ENCODE results near the gene TAF4. TPM values are rescaled to one million over a fixed set of nuclear protein-coding genes. Genes with fewer than 3 reads are reported as not detected.

TAF4 gene
- total and polyA plus RNA-seq, 4 experiments from 2014 or later, result 0.54 to 33.1 (median 17.5) TPM

GRCh38 chr20:62052842-62053464 lies 12.7 kb downstream of the TAF4 start:
- peaks cover 29 to 77% (median 38%) of the 10 kb centered on the region in 4 donors for H3K4me1 Mint-ChIP-seq
- no peak for DNase-seq
- intact Hi-C loops (cut with micrococcal nuclease), result no loop called here

GRCh38 chr20:62052336-62052841 lies 13.3 kb downstream of the TAF4 start:
- Mint-ChIP-seq H3K4me1 (peaks cover 28 to 80% (median 41%) of the 10 kb centered on the region in 4 donors), H3K27me3 (no peaks in the 10 kb centered on the region), H3K4me3 (peak overlapping the region in 2 of 8 donors; percentile 19 to 26), H3K27ac (peak overlapping the region in 1 of 7 donors; percentile 61), H3K9me3 (peaks cover 0 to 2% (median 0%) of the 10 kb centered on the region in 8 donors), H3K36me3 (peaks cover 0 to 14% of the 10 kb centered on the region in 2 donors)
- CTCF ChIA-PET (ENCODE audit: partially characterized antibody), result no interaction called here
- POLR2A ChIA-PET (ENCODE audit: partially characterized antibody), result no interaction called here
- Histone ChIP-seq H3K9me3 (ENCODE audit: control insufficient read depth in 1 of 2, low read length in 2 of 2) (no peaks in the 10 kb centered on the region), H3K4me1 (ENCODE audit: insufficient read depth, low read length) (no peaks in the 10 kb centered on the region), H3K4me3 (ENCODE audit: low read length in 2 of 2) (no peak overlapping the region), H3K27me3 (ENCODE audit: insufficient read depth, low read length) (no peaks in the 10 kb centered on the region), H3K27ac (ENCODE audit: low read depth, low read length) (no peak overlapping the region), H3K36me3 (ENCODE audit: insufficient read depth, low read length) (no peaks in the 10 kb centered on the region)
- DNase-seq, result no peak
- intact Hi-C loops (cut with micrococcal nuclease), result no loop called here

More at GRCh38 chr20:62052842-62053464, 12.7 kb downstream of the TAF4 start:
- peak overlapping the region in 1 of 8 donors; percentile 32 for H3K4me3 Mint-ChIP-seq
- Histone ChIP-seq H3K4me3 (ENCODE audit: low read length in 2 of 2) (no peak overlapping the region), H3K36me3 (ENCODE audit: insufficient read depth, low read length) (no peaks in the 10 kb centered on the region), H3K4me1 (ENCODE audit: insufficient read depth, low read length) (no peaks in the 10 kb centered on the region), H3K9me3 (ENCODE audit: control insufficient read depth in 1 of 2, low read length in 2 of 2) (no peaks in the 10 kb centered on the region), H3K27ac (ENCODE audit: low read depth, low read length) (no peak overlapping the region), H3K27me3 (ENCODE audit: insufficient read depth, low read length) (no peaks in the 10 kb centered on the region)
- ChIA-PET CTCF (ENCODE audit: partially characterized antibody) (no interaction called here), POLR2A (ENCODE audit: partially characterized antibody) (no interaction called here)
- peaks cover 0 to 14% of the 10 kb centered on the region in 2 donors for H3K36me3 Mint-ChIP-seq
- H3K27ac Mint-ChIP-seq, result peak overlapping the region in 1 of 7 donors; percentile 24
- H3K9me3 Mint-ChIP-seq, result peaks cover 0 to 2% (median 0%) of the 10 kb centered on the region in 8 donors
- no peaks in the 10 kb centered on the region for H3K27me3 Mint-ChIP-seq

- Histone ChIP-seq H3K4me1 (ENCODE audit: insufficient read depth, low read length) (no peaks in the 10 kb centered on the region), H3K9me3 (ENCODE audit: control insufficient read depth in 1 of 2, low read length in 2 of 2) (no peaks in the 10 kb centered on the region), H3K36me3 (ENCODE audit: insufficient read depth, low read length) (no peaks in the 10 kb centered on the region), H3K27ac (ENCODE audit: low read depth, low read length) (no peak overlapping the region), H3K4me3 (ENCODE audit: low read length in 2 of 2) (no peak overlapping the region), H3K27me3 (ENCODE audit: insufficient read depth, low read length) (no peaks in the 10 kb centered on the region)
- ChIA-PET POLR2A (ENCODE audit: partially characterized antibody) (no interaction called here), CTCF (ENCODE audit: partially characterized antibody) (no interaction called here)
- peaks cover 4 to 14% of the 10 kb centered on the region in 2 donors for H3K36me3 Mint-ChIP-seq
- no peaks in the 10 kb centered on the region for H3K27me3 Mint-ChIP-seq
- no peak for DNase-seq
- peaks cover 32 to 80% (median 45%) of the 10 kb centered on the region in 4 donors for H3K4me1 Mint-ChIP-seq
- intact Hi-C loops (cut with micrococcal nuclease), result no loop called here
- no peak overlapping the region for H3K4me3 Mint-ChIP-seq
- H3K27ac Mint-ChIP-seq, result peak overlapping the region in 2 of 7 donors; percentile 36 to 43
- peaks cover 0 to 2% (median 0%) of the 10 kb centered on the region in 8 donors for H3K9me3 Mint-ChIP-seq
These were observed 14.0 kb downstream of the TAF4 start for GRCh38 chr20:62051546-62052255.

- intact Hi-C loops (cut with micrococcal nuclease), result no loop called here
- peak overlapping the region in 2 of 7 donors; percentile 36 to 43 for H3K27ac Mint-ChIP-seq
- no peak overlapping the region for H3K27ac ChIP-seq (ENCODE audit: low read depth, low read length)
- no peak overlapping the region for H3K4me3 Mint-ChIP-seq
- no peaks in the 10 kb centered on the region for H3K4me1 ChIP-seq (ENCODE audit: insufficient read depth, low read length)
- H3K27me3 ChIP-seq (ENCODE audit: insufficient read depth, low read length), result no peaks in the 10 kb centered on the region
- no peaks in the 10 kb centered on the region for H3K27me3 Mint-ChIP-seq
- no peak for DNase-seq
- H3K36me3 ChIP-seq (ENCODE audit: insufficient read depth, low read length), result no peaks in the 10 kb centered on the region
- ChIA-PET POLR2A (ENCODE audit: partially characterized antibody) (no interaction called here), CTCF (ENCODE audit: partially characterized antibody) (no interaction called here)
- no peaks in the 10 kb centered on the region for H3K9me3 ChIP-seq (ENCODE audit: control insufficient read depth in 1 of 2, low read length in 2 of 2)
- peaks cover 0 to 2% (median 0%) of the 10 kb centered on the region in 8 donors for H3K9me3 Mint-ChIP-seq
- peaks cover 30 to 80% (median 43%) of the 10 kb centered on the region in 4 donors for H3K4me1 Mint-ChIP-seq
- peaks cover 4 to 14% of the 10 kb centered on the region in 2 donors for H3K36me3 Mint-ChIP-seq
- H3K4me3 ChIP-seq (ENCODE audit: low read length in 2 of 2), result no peak overlapping the region
These were observed 14.5 kb downstream of the TAF4 start for GRCh38 chr20:62051144-62051543.

- intact Hi-C loops (cut with micrococcal nuclease), result no loop called here
- Mint-ChIP-seq H3K4me1 (peaks cover 26 to 80% (median 41%) of the 10 kb centered on the region in 4 donors), H3K27ac (peak overlapping the region in 5 of 7 donors; percentile 50 to 88 (median 79)), H3K27me3 (no peaks in the 10 kb centered on the region), H3K36me3 (peaks cover 4 to 14% of the 10 kb centered on the region in 2 donors), H3K4me3 (peak overlapping the region in 1 of 8 donors; percentile 26), H3K9me3 (peaks cover 0 to 2% (median 0%) of the 10 kb centered on the region in 8 donors)
- DNase-seq, result no peak
- no peaks in the 10 kb centered on the region for H3K27me3 ChIP-seq (ENCODE audit: insufficient read depth, low read length)
- H3K4me3 ChIP-seq (ENCODE audit: low read length in 2 of 2), result no peak overlapping the region
- H3K9me3 ChIP-seq (ENCODE audit: control insufficient read depth in 1 of 2, low read length in 2 of 2), result no peaks in the 10 kb centered on the region
- CTCF ChIA-PET (ENCODE audit: partially characterized antibody), result no interaction called here
- no peak overlapping the region for H3K27ac ChIP-seq (ENCODE audit: low read depth, low read length)
- POLR2A ChIA-PET (ENCODE audit: partially characterized antibody), result no interaction called here
- no peaks in the 10 kb centered on the region for H3K36me3 ChIP-seq (ENCODE audit: insufficient read depth, low read length)
- no peaks in the 10 kb centered on the region for H3K4me1 ChIP-seq (ENCODE audit: insufficient read depth, low read length)
These were observed 15.2 kb downstream of the TAF4 start for GRCh38 chr20:62050166-62051120.

GRCh38 chr20:62049342-62050165 lies 16.1 kb downstream of the TAF4 start:
- Mint-ChIP-seq H3K36me3 (peaks cover 4 to 10% of the 10 kb centered on the region in 2 donors), H3K27me3 (no peaks in the 10 kb centered on the region), H3K4me1 (peaks cover 29 to 81% (median 38%) of the 10 kb centered on the region in 4 donors), H3K4me3 (no peak overlapping the region), H3K9me3 (peaks cover 0 to 1% (median 0%) of the 10 kb centered on the region in 8 donors), H3K27ac (peak overlapping the region in 3 of 7 donors; percentile 47 to 48 (median 47))
- Histone ChIP-seq H3K36me3 (ENCODE audit: insufficient read depth, low read length) (no peaks in the 10 kb centered on the region), H3K27me3 (ENCODE audit: insufficient read depth, low read length) (no peaks in the 10 kb centered on the region), H3K27ac (ENCODE audit: low read depth, low read length) (no peak overlapping the region), H3K9me3 (ENCODE audit: control insufficient read depth in 1 of 2, low read length in 2 of 2) (no peaks in the 10 kb centered on the region), H3K4me3 (ENCODE audit: low read length in 2 of 2) (no peak overlapping the region), H3K4me1 (ENCODE audit: insufficient read depth, low read length) (no peaks in the 10 kb centered on the region)
- intact Hi-C loops (cut with micrococcal nuclease), result no loop called here
- POLR2A ChIA-PET (ENCODE audit: partially characterized antibody), result no interaction called here
- DNase-seq, result no peak
- CTCF ChIA-PET (ENCODE audit: partially characterized antibody), result no interaction called here
